ENCODE results near the gene ENTHD1. TPM values are rescaled to one million over a fixed set of nuclear protein-coding genes. Genes with fewer than 3 reads are reported as not detected.

ENTHD1 gene
- polyA plus RNA-seq, 5 donors = not detected

GRCh38 chr22:39731881-39732555 is 161.5 kb downstream of the ENTHD1 start:
- DNase-seq = no peak

GRCh38 chr22:39731481-39731880 is 162.1 kb downstream of the ENTHD1 start:
- DNase-seq = no peak

GRCh38 chr22:39729141-39729934 is 164.2 kb downstream of the ENTHD1 start:
- DNase-seq = no peak

- DNase-seq = no peak
Measured at GRCh38 chr22:39728236-39728860, 165.2 kb downstream of the ENTHD1 start.

DNA sequence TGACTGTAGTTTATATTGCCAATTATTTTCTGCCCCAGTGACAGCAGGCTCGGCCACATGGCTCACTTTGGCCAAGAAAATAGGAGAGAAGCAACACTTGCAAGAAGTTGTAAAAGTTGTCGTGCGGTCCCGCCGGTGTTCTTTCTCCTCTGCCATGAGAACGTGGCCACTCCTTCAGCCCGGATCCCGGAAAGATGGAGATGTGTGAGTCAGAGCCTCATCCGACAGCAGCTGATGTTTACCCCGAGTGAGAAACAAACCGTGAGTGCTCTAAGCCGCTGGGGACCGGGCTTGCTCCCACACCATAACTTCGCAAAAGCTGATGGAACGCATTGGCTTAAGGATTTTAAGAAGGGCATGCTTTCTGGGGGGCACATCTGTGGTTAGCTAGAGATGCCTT is 166.0 kb downstream of the ENTHD1 start:
- no peak for DNase-seq

DNA sequence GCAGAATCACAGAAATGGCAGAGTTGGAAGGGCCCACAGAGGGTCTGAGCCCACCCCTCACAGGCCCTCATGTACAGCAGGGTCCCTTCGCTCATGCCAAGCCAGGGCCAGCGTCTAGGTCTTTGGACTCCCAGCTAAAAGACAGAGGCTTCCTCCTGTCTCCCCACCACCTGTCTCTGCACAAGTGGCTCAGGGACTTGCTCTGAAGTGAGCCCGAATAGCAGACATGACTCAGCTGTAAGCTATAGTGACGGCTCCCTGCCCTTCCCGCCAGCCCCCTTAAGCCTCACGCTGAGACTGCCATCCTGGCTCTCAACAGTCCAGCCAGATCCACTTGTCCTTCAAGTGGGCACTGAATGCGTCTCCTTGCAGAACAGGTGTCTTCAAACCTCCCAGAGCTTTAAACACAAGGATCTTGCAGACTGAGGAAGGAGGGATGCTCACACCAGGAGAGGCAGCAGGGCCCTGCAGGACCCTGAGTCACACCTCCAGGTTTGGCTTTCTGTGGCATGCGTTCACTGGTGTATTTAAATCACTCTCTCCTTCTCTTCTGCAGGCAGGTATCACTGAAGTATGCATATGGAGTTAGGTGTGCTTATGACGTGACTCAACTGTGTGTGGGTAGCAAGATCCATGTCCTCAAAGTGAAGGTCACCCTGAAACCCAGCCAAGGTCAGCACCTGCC is 168.1 kb downstream of the ENTHD1 start:
- DNase-seq = no peak

GRCh38 chr22:39724857-39725256 is 168.7 kb downstream of the ENTHD1 start:
- no peak for DNase-seq

DNA sequence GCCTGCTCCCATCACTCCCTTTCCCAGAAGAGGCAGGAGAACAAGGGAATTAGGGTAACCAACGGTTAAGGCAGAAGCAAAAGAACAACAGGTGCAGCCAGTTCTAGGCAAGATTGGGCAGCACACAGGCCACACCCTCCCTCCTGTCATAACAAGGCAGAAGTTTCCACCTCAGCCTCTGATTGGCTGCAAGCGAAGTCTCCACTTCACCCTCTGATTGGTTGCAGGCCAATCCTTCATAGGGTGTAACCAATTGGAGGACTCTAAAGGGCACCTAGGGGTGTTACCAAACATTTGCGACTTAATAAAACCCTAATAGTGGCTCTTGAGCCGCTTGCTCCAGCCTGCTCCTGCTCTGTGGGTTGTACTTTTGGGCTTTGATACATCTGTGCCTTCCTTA is 169.2 kb downstream of the ENTHD1 start:
- no peak for DNase-seq

- no peak for DNase-seq
Measured at GRCh38 chr22:39723899-39724351, 169.6 kb downstream of the ENTHD1 start.

GRCh38 chr22:39723463-39723862 is 170.1 kb downstream of the ENTHD1 start:
- no peak for DNase-seq

- no peak for DNase-seq
Measured at GRCh38 chr22:39722501-39722900, 171.1 kb downstream of the ENTHD1 start.

DNA sequence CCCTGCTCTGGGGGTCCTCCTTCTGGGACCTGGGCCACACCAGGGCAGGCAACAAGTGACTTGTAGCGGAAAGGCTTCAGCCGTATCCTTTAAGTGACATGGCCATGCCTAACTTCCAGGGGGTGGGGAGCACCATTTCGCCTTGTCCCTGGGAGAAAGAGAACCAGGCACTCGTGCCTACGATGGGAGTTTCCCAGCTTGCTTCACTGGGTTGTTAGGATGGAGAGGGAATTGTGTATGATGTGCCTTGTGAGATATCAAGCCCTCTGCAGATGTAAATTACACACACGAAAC is 171.6 kb downstream of the ENTHD1 start:
- no peak for DNase-seq

- DNase-seq = no peak
Measured at GRCh38 chr22:39721206-39722031, 172.1 kb downstream of the ENTHD1 start.

DNA sequence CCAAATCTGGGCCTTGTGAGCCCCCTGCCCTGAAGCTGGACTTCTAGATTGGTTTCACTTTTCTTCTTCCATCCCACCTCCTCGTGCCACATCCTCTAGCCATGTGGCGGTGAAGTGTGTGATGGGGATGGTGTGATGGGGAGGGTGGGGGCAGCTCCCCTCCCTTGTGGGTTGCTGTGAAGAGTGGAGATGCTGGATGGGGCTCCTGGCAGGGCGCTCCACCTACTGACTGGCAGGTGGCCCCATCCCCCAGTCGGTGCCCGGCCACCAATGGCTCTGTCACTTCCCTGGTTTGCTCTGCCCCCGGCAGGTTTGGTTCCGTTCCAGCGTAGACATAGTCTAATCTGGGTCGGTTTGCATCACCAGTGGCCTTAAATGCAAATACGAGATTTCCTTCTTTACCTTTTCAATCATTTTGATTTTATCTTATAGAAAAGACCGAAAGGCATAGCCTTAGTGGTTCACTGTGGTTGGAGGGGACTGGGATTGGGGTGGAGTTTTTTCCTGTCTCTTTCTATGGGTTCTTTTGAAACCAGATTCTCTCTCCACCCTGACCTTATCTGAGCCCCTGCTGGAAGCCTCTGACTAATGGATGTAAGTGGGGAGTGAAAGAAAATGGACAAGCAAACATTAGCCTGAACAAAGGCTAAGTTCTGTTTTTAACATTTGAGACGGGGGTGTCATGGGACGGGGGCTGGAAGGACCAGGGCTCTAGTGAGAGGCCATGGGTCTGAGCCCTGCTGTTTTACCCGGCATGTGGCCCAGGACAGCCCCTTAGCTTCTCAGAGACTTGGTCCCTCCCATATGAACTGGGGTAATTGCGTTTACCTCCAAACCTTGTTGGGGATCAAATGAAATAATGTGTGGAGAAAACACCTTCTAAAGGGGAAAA is 173.8 kb downstream of the ENTHD1 start:
- no peak for DNase-seq

DNA sequence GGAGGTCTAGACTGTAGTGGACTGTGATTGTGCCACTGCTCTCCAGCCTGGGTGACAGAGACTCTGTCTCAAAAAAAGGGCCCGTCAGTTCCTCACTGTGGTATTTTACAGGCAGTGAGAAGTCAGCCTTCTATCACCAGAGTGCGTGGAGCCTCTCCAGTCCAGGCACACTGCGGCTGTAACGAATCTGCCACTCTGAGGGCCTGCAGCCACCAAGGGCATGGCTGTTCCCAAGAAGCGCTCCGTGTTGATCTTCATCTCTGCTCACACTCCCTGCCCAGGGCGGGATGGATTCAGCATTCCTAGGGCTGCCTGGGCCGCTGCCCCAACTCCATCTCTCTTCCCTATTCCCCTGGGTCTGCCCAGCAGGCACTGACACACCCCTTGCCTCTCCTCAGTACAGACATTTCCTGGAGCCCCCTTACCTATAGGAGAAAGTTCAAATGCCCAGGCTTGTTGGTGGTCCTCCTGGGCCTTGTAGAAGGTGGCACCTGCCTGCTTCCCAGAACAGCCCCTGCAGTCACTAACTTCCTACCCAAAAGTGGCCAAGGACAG is 174.6 kb downstream of the ENTHD1 start:
- DNase-seq = no peak

GRCh38 chr22:39718206-39718605 is 175.4 kb downstream of the ENTHD1 start:
- no peak for DNase-seq

- DNase-seq = no peak
Measured at GRCh38 chr22:39717099-39717498, 176.5 kb downstream of the ENTHD1 start.

DNA sequence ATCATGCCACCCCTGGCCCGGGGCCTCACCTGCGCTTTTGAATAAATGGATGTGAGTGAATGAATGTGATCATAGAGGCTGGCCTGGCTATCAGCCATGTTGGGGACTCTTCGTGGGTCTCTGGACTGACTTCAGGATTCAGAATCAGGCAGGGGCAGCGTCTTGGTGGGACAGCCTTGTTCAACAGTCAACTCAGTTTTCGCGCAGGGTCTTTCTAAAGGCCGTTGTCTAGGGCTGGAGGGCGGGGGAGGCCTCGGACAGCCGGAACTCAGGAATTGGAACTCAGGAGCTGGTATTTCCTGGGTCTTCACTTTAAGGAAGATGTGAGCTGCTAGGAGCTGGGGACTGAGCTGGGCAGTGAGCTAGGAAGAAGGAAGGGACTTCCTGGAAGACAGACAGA is 177.0 kb downstream of the ENTHD1 start:
- no peak for DNase-seq

- no peak for DNase-seq
Measured at GRCh38 chr22:39715778-39716495, 177.6 kb downstream of the ENTHD1 start.
